Activated CD4-positive, alpha-beta memory T cell treated with anti-CD3 and anti-CD28 coated beads, Interleukin-2, amount 10 ng/mL, durations not matched to agents 7 days and 5 days (primary cell): ENCODE results near the gene RRAGA. TPM values are rescaled to one million over a fixed set of nuclear protein-coding genes. Genes with fewer than 3 reads are reported as not detected.
"Not testable (repeated sequence)": the region's sequence is repeated elsewhere in the genome, so short reads cannot be mapped to it uniquely, and the experiment has no call there.

Source experiments
- CTCF ChIA-PET: fragments of 350-600 bp; sonication (Branson Sonifier 250); formaldehyde crosslinking; loops from one replicate; lab custom pipeline; 2021; ENCODE audit warnings: antibody characterized with exemption, inconsistent platforms; lab: Charles Lee
- POLR2A ChIA-PET: fragments of 350-600 bp; sonication (Branson Sonifier 250); formaldehyde crosslinking; loops from one replicate; lab custom pipeline; 2021; ENCODE audit warnings: antibody characterized with exemption; lab: Charles Lee
- DNase-seq: peaks from one replicate; pipeline ENCODE4 v3.0.0-alpha.2; 2020
- H3K27ac Mint-ChIP-seq: one replicate; pipeline ENCODE4 v1.8.0; 2021; ENCODE audit warnings: mild to moderate bottlenecking, mixed read lengths
- H3K27me3 Mint-ChIP-seq: one replicate; pipeline ENCODE4 v1.8.0; 2021; ENCODE audit warnings: mixed read lengths
- H3K36me3 Mint-ChIP-seq: one replicate; pipeline ENCODE4 v1.8.0; 2021; ENCODE audit warnings: low read depth, mixed read lengths
- H3K4me1 Mint-ChIP-seq: one replicate; pipeline ENCODE4 v1.8.0; 2021; ENCODE audit warnings: mixed read lengths
- H3K4me3 Mint-ChIP-seq: one replicate; pipeline ENCODE4 v1.8.0; 2021; ENCODE audit warnings: mild to moderate bottlenecking, mixed read lengths
- H3K9me3 Mint-ChIP-seq: one replicate; pipeline ENCODE4 v1.8.0; 2021; ENCODE audit warnings: mixed read lengths
- total RNA-seq, 2 experiments: library from RNA; stranded (reverse); gene quantifications; one replicate each; pipeline ENCODE4 v1.2.3, GENCODE V29; 2021

RRAGA gene
- total RNA-seq, 2 experiments from 2014 or later: 50.2 to 51.1 TPM

DNA sequence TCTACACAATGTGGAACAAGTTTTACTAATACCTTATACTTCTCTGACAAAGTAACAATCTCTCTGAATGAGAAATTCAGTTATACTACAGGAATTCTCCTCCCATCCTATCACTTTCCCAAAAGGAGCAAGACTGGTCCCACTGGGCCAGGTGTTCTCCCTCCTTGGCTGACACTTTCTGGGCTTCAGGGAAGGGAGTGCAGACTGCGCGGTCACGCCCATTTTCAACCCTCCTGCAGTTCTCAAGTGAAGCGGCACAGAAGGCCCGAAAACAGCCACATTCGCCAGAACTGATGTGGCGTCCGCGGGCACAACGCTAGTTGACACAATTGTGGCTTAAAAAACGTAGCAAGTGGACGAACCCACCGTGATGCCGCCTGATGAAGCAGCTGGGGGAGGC lies 16.8 kb upstream of the RRAGA start:
- POLR2A ChIA-PET: no interaction called here
- H3K4me3 Mint-ChIP-seq: no peak overlapping the region
- H3K27me3 Mint-ChIP-seq: peaks cover 9% of the 10 kb centered on the region
- H3K27ac Mint-ChIP-seq: no peak overlapping the region
- H3K9me3 Mint-ChIP-seq: no peaks in the 10 kb centered on the region
- H3K36me3 Mint-ChIP-seq: no peaks in the 10 kb centered on the region
- no peak for DNase-seq
- CTCF ChIA-PET: no interaction called here
- peaks cover 9% of the 10 kb centered on the region for H3K4me1 Mint-ChIP-seq

GRCh38 chr9:19033015-19033414 lies 16.2 kb upstream of the RRAGA start, which contains the start of gene SAXO1:
TSS of gene SAXO1 (minus strand) at chr9:19033209. CDS start at chr9:19032908, 301 bp downstream.
- H3K4me1 Mint-ChIP-seq: peaks cover 9% of the 10 kb centered on the region
- POLR2A ChIA-PET: no interaction called here
- H3K27ac Mint-ChIP-seq: no peak within 1 kb of the TSS
- peaks cover 11% of the 10 kb centered on the region for H3K27me3 Mint-ChIP-seq
- no peak for DNase-seq
- H3K9me3 Mint-ChIP-seq: no peaks in the 10 kb centered on the region
- H3K4me3 Mint-ChIP-seq: no peak within 1 kb of the TSS
- CTCF ChIA-PET: interaction anchor here (1.8 kb wide), 1 partner anchor 12 kb away, joined by 3 read pairs; no protein-coding TSS in a partner anchor
- H3K36me3 Mint-ChIP-seq: no peaks in the 10 kb centered on the region

- ChIA-PET POLR2A (no interaction called here), CTCF (interaction anchor here (1.0 kb wide), 1 partner anchor 8 kb away, joined by 4 read pairs; no protein-coding TSS in a partner anchor)
- Mint-ChIP-seq H3K27ac (no peak overlapping the region), H3K4me3 (no peak overlapping the region), H3K4me1 (no peaks in the 10 kb centered on the region), H3K9me3 (no peaks in the 10 kb centered on the region), H3K36me3 (no peaks in the 10 kb centered on the region), H3K27me3 (peaks cover 5% of the 10 kb centered on the region)
- DNase-seq: no peak
Measured at GRCh38 chr9:19036611-19037010, 12.6 kb upstream of the RRAGA start.

- Mint-ChIP-seq H3K9me3 (no peaks in the 10 kb centered on the region), H3K4me3 (peak overlapping the region; percentile 97), H3K27ac (peak overlapping the region; percentile 92), H3K27me3 (no peaks in the 10 kb centered on the region), H3K4me1 (peaks cover 35% of the 10 kb centered on the region), H3K36me3 (peaks cover 28% of the 10 kb centered on the region)
- ChIA-PET POLR2A (interaction anchor here (0.8 to 3.9 kb wide), 11 partner anchors 12 to 330 kb away, joined by 3 to 27 read pairs (median 12); partner anchors contain the start of genes DENND4C and RPS6), CTCF (interaction anchor here (0.6 to 3.1 kb wide), 10 partner anchors 12 to 415 kb away, joined by 3 to 39 read pairs (median 4); partner anchors contain the start of gene ACER2)
- DNase-seq: peak; percentile 25
Measured at GRCh38 chr9:19049917-19050636, 850 bp downstream of the RRAGA start.

DNA sequence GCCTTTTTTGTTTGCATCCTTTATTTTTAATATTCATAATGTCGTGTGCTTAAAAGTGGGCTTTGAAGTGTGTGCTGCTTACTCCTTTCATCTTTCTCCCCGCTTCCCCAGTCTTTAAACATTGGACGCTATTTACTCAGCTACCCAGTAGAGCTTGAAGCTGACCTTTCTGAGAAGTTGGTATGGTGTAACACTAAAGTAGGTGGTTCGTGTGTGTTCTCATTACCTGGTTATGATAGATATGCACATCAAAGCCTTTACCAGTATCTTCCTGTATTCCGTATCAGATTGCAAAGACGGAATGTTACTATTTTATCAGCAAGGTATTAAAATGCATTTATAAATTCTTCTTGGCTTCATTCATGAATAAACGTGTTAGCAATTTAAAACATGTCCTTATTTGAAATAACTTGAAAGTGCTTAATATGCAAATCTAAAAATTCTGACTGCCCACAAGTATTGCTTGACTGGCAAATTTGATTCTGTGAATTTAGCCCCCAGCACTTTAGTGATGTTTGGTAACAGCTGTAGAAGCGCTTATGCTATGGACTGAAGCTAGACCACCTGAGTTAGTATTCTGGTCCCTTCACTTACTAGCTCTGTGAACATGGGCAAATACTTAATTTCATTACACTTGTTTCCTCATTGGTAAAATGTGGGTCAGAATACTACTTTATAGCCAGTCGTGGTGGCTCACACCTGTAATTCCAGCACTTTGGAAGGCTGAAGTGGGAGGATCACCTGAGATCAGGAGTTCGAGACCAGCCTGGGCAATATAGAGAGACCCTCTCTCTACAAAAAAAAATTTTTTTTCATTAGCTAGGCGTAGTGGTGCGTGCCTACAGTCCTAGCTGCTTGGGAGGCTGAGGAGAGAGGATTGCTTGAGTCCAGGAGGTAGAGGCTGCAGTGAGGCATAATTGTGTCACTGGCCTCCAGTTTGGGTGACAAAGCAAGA lies 1.7 kb downstream of the RRAGA start:
- ChIA-PET CTCF (interaction anchor here (0.7 to 3.1 kb wide), 10 partner anchors 14 to 414 kb away, joined by 3 to 39 read pairs (median 4); no protein-coding TSS in a partner anchor), POLR2A (interaction anchor here (0.8 to 3.9 kb wide), 9 partner anchors 11 to 329 kb away, joined by 3 to 27 read pairs (median 11); partner anchors contain the start of genes DENND4C and RPS6)
- H3K4me1 Mint-ChIP-seq: peaks cover 35% of the 10 kb centered on the region
- peaks cover 32% of the 10 kb centered on the region for H3K36me3 Mint-ChIP-seq
- DNase-seq: no peak
- H3K27me3 Mint-ChIP-seq: no peaks in the 10 kb centered on the region
- H3K9me3 Mint-ChIP-seq: no peaks in the 10 kb centered on the region
- H3K27ac Mint-ChIP-seq: peak overlapping the region; percentile 92
- H3K4me3 Mint-ChIP-seq: peak overlapping the region; percentile 97

DNA sequence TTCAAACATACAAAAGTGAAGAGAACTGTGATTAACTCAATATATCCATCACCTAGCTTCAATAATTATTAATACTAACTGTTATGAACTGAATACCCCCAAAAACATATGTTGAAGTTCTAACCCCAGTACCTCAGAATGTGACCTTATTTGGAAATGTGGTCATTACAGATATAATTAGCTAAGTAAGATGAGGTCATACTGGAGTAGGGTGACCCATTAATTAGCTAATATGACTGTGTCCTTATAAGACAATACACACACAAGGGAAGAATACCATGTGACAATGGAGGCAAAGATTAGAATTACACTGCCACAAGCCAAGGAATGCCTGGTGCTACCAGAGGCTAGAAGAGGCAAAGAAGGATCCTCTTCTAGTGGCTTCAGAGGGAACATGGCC lies 7.8 kb downstream of the RRAGA start:
- DNase-seq: no peak
- CTCF ChIA-PET: interaction anchor here (0.5 to 1.0 kb wide), 2 partner anchors 45 to 46 kb away, joined by 3 to 4 read pairs; partner anchors contain the start of gene HAUS6
- peaks cover 5% of the 10 kb centered on the region for H3K4me1 Mint-ChIP-seq
- POLR2A ChIA-PET: interaction anchor here (0.6 kb wide), 1 partner anchor 11 kb away, joined by 3 read pairs; no protein-coding TSS in a partner anchor
- H3K36me3 Mint-ChIP-seq: peaks cover 68% of the 10 kb centered on the region
- no peaks in the 10 kb centered on the region for H3K9me3 Mint-ChIP-seq
- H3K27ac Mint-ChIP-seq: no peak overlapping the region
- H3K4me3 Mint-ChIP-seq: no peak overlapping the region
- H3K27me3 Mint-ChIP-seq: no peaks in the 10 kb centered on the region

GRCh38 chr9:19074229-19074628 lies 25.0 kb downstream of the RRAGA start:
- Mint-ChIP-seq H3K27me3 (no peaks in the 10 kb centered on the region), H3K27ac (no peak overlapping the region), H3K36me3 (peaks cover 67% of the 10 kb centered on the region), H3K4me3 (no peak overlapping the region), H3K9me3 (no peaks in the 10 kb centered on the region), H3K4me1 (no peaks in the 10 kb centered on the region)
- CTCF ChIA-PET: interaction anchor here (1.2 to 1.3 kb wide), 2 partner anchors 12 to 383 kb away, joined by 3 read pairs; no protein-coding TSS in a partner anchor
- DNase-seq: no peak
- POLR2A ChIA-PET: interaction anchor here (0.6 to 1.1 kb wide), 4 partner anchors 9 to 159 kb away, joined by 3 to 4 read pairs (median 3); no protein-coding TSS in a partner anchor

DNA sequence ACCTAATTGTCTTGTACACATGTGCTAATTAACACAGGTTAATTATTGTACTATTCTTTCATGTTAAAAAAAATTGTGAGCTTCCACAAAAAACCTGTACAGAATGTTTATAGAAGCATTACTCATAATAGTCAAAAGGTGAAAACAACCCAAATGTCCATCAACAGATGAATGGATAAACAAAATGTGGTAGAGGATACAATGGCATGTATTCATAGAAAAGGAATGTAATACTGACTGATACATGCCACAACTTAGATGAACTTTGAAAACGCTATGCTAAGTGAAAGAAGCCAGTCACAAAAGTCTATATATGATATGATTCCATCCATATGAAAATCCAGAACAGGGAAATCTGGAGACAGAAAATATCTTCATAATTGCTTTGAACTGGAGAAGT lies 25.6 kb downstream of the RRAGA start:
- Mint-ChIP-seq H3K4me1 (no peaks in the 10 kb centered on the region), H3K9me3 (no peaks in the 10 kb centered on the region), H3K4me3 (no peak overlapping the region), H3K27me3 (no peaks in the 10 kb centered on the region), H3K36me3 (peaks cover 64% of the 10 kb centered on the region), H3K27ac (no peak overlapping the region)
- CTCF ChIA-PET: interaction anchor here (0.5 to 1.3 kb wide), 4 partner anchors 11 to 382 kb away, joined by 3 read pairs; partner anchors contain the start of gene RRAGA
- no peak for DNase-seq
- POLR2A ChIA-PET: interaction anchor here (0.7 to 1.0 kb wide), 2 partner anchors 8 to 20 kb away, joined by 3 read pairs; no protein-coding TSS in a partner anchor

GRCh38 chr9:19085295-19085694 lies 36.1 kb downstream of the RRAGA start:
- Mint-ChIP-seq H3K27me3 (no peaks in the 10 kb centered on the region), H3K36me3 (peaks cover 47% of the 10 kb centered on the region), H3K4me3 (no peak overlapping the region), H3K4me1 (peaks cover 2% of the 10 kb centered on the region), H3K9me3 (no peaks in the 10 kb centered on the region), H3K27ac (no peak overlapping the region)
- POLR2A ChIA-PET: interaction anchor here (1.0 to 2.9 kb wide), 3 partner anchors 17 to 372 kb away, joined by 3 to 8 read pairs (median 3); no protein-coding TSS in a partner anchor
- no peak for DNase-seq
- CTCF ChIA-PET: interaction anchor here (0.7 to 3.8 kb wide), 24 partner anchors 9 to 372 kb away, joined by 3 to 43 read pairs (median 4); partner anchors contain the start of gene ACER2

- H3K9me3 Mint-ChIP-seq: no peaks in the 10 kb centered on the region
- no peaks in the 10 kb centered on the region for H3K27me3 Mint-ChIP-seq
- peaks cover 47% of the 10 kb centered on the region for H3K36me3 Mint-ChIP-seq
- no peak overlapping the region for H3K4me3 Mint-ChIP-seq
- H3K27ac Mint-ChIP-seq: no peak overlapping the region
- POLR2A ChIA-PET: interaction anchor here (0.6 to 2.9 kb wide), 2 partner anchors 15 to 34 kb away, joined by 4 to 8 read pairs; no protein-coding TSS in a partner anchor
- peaks cover 2% of the 10 kb centered on the region for H3K4me1 Mint-ChIP-seq
- CTCF ChIA-PET: interaction anchor here (1.4 to 3.8 kb wide), 6 partner anchors 9 to 370 kb away, joined by 3 to 43 read pairs (median 14); no protein-coding TSS in a partner anchor
- DNase-seq: no peak
Measured at GRCh38 chr9:19087106-19088000, 38.1 kb downstream of the RRAGA start.

DNA sequence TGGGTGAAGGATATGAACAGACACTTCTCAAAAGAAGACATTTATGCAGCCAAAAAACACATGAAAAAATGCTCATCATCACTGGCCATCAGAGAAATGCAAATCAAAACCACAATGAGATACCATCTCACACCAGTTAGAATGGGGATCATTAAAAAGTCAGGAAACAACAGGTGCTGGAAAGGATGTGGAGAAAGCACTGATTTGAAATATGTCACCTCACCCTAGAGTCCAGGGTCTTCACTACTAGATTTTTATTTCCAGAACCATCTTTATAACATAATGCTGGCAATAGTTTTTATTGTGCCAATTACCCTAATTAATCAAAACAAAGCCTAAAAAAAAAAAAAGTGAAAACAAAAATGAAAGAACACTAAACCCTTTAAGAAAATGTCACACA lies 48.2 kb downstream of the RRAGA start:
- peak overlapping the region; percentile 46 for H3K4me3 Mint-ChIP-seq
- POLR2A ChIA-PET: interaction anchor here (0.9 to 1.4 kb wide), 3 partner anchors 32 to 133 kb away, joined by 3 to 7 read pairs (median 4); partner anchors contain the start of genes DENND4C and RRAGA
- H3K27ac Mint-ChIP-seq: peak overlapping the region; percentile 67

More for the DNA sequence above, 48.2 kb downstream of the RRAGA start:
- Mint-ChIP-seq H3K4me1 (peaks cover 45% of the 10 kb centered on the region), H3K36me3 (peaks cover 44% of the 10 kb centered on the region)
- not testable (repeated sequence) for H3K9me3 Mint-ChIP-seq, DNase-seq, H3K27me3 Mint-ChIP-seq
- CTCF ChIA-PET: interaction anchor here (0.8 to 1.7 kb wide), 4 partner anchors 11 to 360 kb away, joined by 3 to 21 read pairs (median 11); partner anchors contain the start of gene RRAGA
